Lower lobe of right lung (tissue), 2 donors: ENCODE results near the gene FMO3. TPM values are rescaled to one million over a fixed set of nuclear protein-coding genes. Genes with fewer than 3 reads are reported as not detected.

Source experiments
- ATAC-seq, 2 donors: fragments of 200-7000 bp; cut with Tn5 transposase; one replicate each; pipeline ENCODE4 v1.9.1; 2020 to 2022; ENCODE audit warnings: mild to moderate bottlenecking in 2 of 2, moderate library complexity in 2 of 2
- DNase-seq: peaks from one replicate; pipeline ENCODE4 v3.0.0-alpha.2; 2020
- H3K27ac ChIP-seq: fragments of 200-600 bp; one replicate; pipeline ENCODE4 v1.8.0; 2022
- H3K27me3 ChIP-seq: fragments of 200-600 bp; one replicate; pipeline ENCODE4 v1.8.0; 2022; ENCODE audit warnings: low read depth
- H3K36me3 ChIP-seq: fragments of 200-600 bp; one replicate; pipeline ENCODE4 v1.8.0; 2022; ENCODE audit warnings: mild to moderate bottlenecking
- H3K4me1 ChIP-seq: fragments of 200-600 bp; one replicate; pipeline ENCODE4 v1.8.0; 2022
- H3K4me3 ChIP-seq: fragments of 200-600 bp; one replicate; pipeline ENCODE4 v1.8.0; 2022; ENCODE audit warnings: mild to moderate bottlenecking
- H3K9me3 ChIP-seq: fragments of 200-600 bp; one replicate; pipeline ENCODE4 v1.8.0; 2022
- CTCF ChIP-seq: fragments of 200-600 bp; IDR thresholded peaks from one replicate; pipeline ENCODE4 v1.8.0; 2022; ENCODE audit warnings: antibody characterized with exemption, mild to moderate bottlenecking
- intact Hi-C: fragments of 100-400 bp; cut with DNase I; formaldehyde crosslinking; loops from one replicate; pipeline ENCODE4 v1.11.0; 2022
- long read RNA-seq: library from polyadenylated mRNA; unstranded; transcript quantifications from one replicate; pipeline ENCODE4 v2.0.0, GENCODE V29; 2021
- total RNA-seq: library from RNA; stranded (reverse); fragmentation: NEBNext Ultra II Directional; extraction: Animal tissue kit (Norgen Biotek cat#: 25700); gene quantifications from one replicate; pipeline ENCODE4 v1.2.1, GENCODE V29; 2021
- donor health status: DM: no; HTN: yes; CAD: no; lungs with severe emphysema.

The FMO3 gene
- total RNA-seq = 13.4 TPM
- long read RNA-seq, partial matches to known transcripts = 6 of 11 reads
- long read RNA-seq, other reads (novel, unspliced or antisense) = 4 of 11 reads

- Histone ChIP-seq H3K36me3 (no peaks in the 10 kb centered on the region), H3K27me3 (no peaks in the 10 kb centered on the region), H3K4me1 (no peaks in the 10 kb centered on the region), H3K9me3 (no peaks in the 10 kb centered on the region), H3K4me3 (no peak within 1 kb of the TSS), H3K27ac (no peak within 1 kb of the TSS)
- DNase-seq = no peak
- no peak for TF ChIP-seq CTCF
- no peak for ATAC-seq
- intact Hi-C loops = no loop called here
Observed at GRCh38 chr1:171090604-171091003, at the start of gene FMO3. FMO3 (plus strand) TSS chr1:171090905; CDS start chr1:171092659, 1,754 bp downstream.

- Histone ChIP-seq H3K9me3 (no peaks in the 10 kb centered on the region), H3K27me3 (no peaks in the 10 kb centered on the region), H3K27ac (no peak overlapping the region), H3K36me3 (no peaks in the 10 kb centered on the region), H3K4me3 (no peak overlapping the region), H3K4me1 (no peaks in the 10 kb centered on the region)
- ATAC-seq (no peak), DNase-seq (no peak)
- no peak for TF ChIP-seq CTCF
- intact Hi-C loops = no loop called here
Observed at GRCh38 chr1:171048014-171048413, 42.7 kb upstream of the FMO3 start.

- Histone ChIP-seq H3K27ac (no peak overlapping the region), H3K27me3 (no peaks in the 10 kb centered on the region), H3K4me1 (no peaks in the 10 kb centered on the region), H3K36me3 (no peaks in the 10 kb centered on the region), H3K9me3 (no peaks in the 10 kb centered on the region), H3K4me3 (no peak overlapping the region)
- DNase-seq (no peak), ATAC-seq (no peak)
- no peak for TF ChIP-seq CTCF
- intact Hi-C loops = no loop called here
Observed at GRCh38 chr1:171052977-171053376, 37.7 kb upstream of the FMO3 start.

GRCh38 chr1:171055966-171056643, 34.6 kb upstream of the FMO3 start:
- Histone ChIP-seq H3K36me3 (no peaks in the 10 kb centered on the region), H3K9me3 (no peaks in the 10 kb centered on the region), H3K4me3 (no peak overlapping the region), H3K27ac (no peak overlapping the region), H3K4me1 (no peaks in the 10 kb centered on the region), H3K27me3 (no peaks in the 10 kb centered on the region)
- DNase-seq = no peak
- no peak for ATAC-seq
- intact Hi-C loops = no loop called here
- TF ChIP-seq CTCF = no peak

GRCh38 chr1:171061425-171062143, 29.1 kb upstream of the FMO3 start:
- Histone ChIP-seq H3K27ac (no peak overlapping the region), H3K4me3 (no peak overlapping the region), H3K27me3 (no peaks in the 10 kb centered on the region), H3K4me1 (no peaks in the 10 kb centered on the region), H3K9me3 (no peaks in the 10 kb centered on the region), H3K36me3 (no peaks in the 10 kb centered on the region)
- no peak for TF ChIP-seq CTCF
- intact Hi-C loops = no loop called here
- DNase-seq (no peak), ATAC-seq (no peak)
